H1 (cell line): ENCODE measurements around the gene RASL10B. TPM values are rescaled to one million over a fixed set of nuclear protein-coding genes. Genes with fewer than 3 reads are reported as not detected.

Experiments used
- HDAC2 ChIP-seq, 2 experiments: fragments of 300-600 bp in 1 of 2; sonication (generic) in 1 of 2; IDR thresholded peaks; 2 replicates each; pipeline ENCODE4 v1.6.1; 2011 to 2012; ENCODE audit warnings: low read depth in 2 of 2, low read length in 2 of 2, mild to moderate bottlenecking in 2 of 2, moderate library complexity in 2 of 2, borderline replicate concordance in 1 of 2, inconsistent platforms in 1 of 2
- KDM1A ChIP-seq: fragments of 200-600, 300-600 bp; sonication (generic); IDR thresholded peaks from 2 replicates; pipeline ENCODE4 v1.7.1; 2016; ENCODE audit warnings: mild to moderate bottlenecking, low read length, borderline replicate concordance
- RAD21 ChIP-seq, 2 experiments: IDR thresholded peaks in 1 of 2; conservative IDR thresholded peaks in 1 of 2; 2 replicates each; pipeline ENCODE4 v1.6.1; 2011; ENCODE audit warnings: low read depth in 2 of 2, low read length in 2 of 2, improper control_type of control experiment in 1 of 2, inconsistent platforms in 1 of 2, mild to moderate bottlenecking in 1 of 2, moderate library complexity in 1 of 2
- SIX5 ChIP-seq: IDR thresholded peaks from 2 replicates; pipeline ENCODE4 v1.6.1; 2011; ENCODE audit warnings: mild to moderate bottlenecking, low read depth, low read length
- polyA plus RNA-seq, 7 experiments: library from polyadenylated mRNA; depleted of rRNA in 3 of 7; stranded (reverse) in 5 of 7; unstranded in 2 of 7; fragments of >200 nt in 5 of 7; fragments of 200-250 nt in 2 of 7; gene quantifications; 1 replicate in 5 of 7; 2 replicates in 1 of 7; 4 replicates in 1 of 7; pipeline versions ENCODE4 v1.2.1 to v1.2.3, GENCODE V29; 2011 to 2013; ENCODE audit warnings: missing spikeins in 2 of 7, mixed read lengths in 2 of 7
- total RNA-seq: library from RNA; stranded (reverse); fragmentation: NEBNext Ultra II Directional; extraction: Animal tissue kit (Norgen Biotek cat#: 25700); gene quantifications from 2 replicates; pipeline ENCODE4 v1.2.1, GENCODE V29; 2021
- TF ChIP-seq, protein P1 (sequence below): IDR thresholded peaks from 2 replicates; pipeline ENCODE4 v1.6.1; 2012; ENCODE audit warnings: inconsistent platforms

Gene RASL10B
- total and polyA plus RNA-seq, 2 of the 8 experiments (the other 6 are each of a cell fraction or from before 2014, with no cell fraction given): 17.5 to 22.8 TPM

DNA sequence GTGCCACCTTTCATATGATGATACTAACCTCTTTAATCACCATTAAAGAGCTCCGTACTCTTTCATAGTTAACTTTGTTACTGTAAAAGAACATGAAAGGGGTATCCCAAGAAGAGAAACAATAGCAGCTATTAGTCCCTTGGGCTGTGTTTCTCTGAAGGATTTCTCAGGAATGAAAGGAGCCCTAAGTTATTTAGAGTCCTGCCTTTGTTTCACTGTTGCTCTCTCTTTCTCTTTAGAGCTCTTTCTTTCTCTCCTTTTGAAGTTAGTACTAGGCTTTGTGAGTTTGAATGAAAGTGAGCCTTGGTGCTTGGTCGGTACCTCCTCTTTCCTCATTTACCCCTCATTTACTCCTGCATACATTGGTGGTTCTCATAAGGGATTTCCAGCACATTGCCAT, 20.5 kb upstream of the RASL10B start (continued):
- TF ChIP-seq RAD21 (IDR thresholded peaks at IDR 0.05 in 1 of 2, conservative IDR thresholded peaks at IDR 0.05 in 1 of 2; ENCODE audit: low read depth in 2 of 2, low read length in 2 of 2): no peak
- no peak for TF ChIP-seq KDM1A
- TF ChIP-seq HDAC2 (IDR thresholded peaks at IDR 0.05; ENCODE audit: borderline replicate concordance in 1 of 2, low read depth in 2 of 2, low read length in 2 of 2): no peak
- TF ChIP-seq, protein P1, sequence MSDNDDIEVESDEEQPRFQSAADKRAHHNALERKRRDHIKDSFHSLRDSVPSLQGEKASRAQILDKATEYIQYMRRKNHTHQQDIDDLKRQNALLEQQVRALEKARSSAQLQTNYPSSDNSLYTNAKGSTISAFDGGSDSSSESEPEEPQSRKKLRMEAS: no peak
- no peak for TF ChIP-seq SIX5
- TF ChIP-seq, all 59 proteins: peak for 0
